ENCODE measurements around the gene CCNY.

GRCh38 chr10:35608328-35608672 lies 272.0 kb downstream of the CCNY start:
- TF ChIP-seq POLR2AphosphoS5 (IDR thresholded peaks at IDR 0.05; ENCODE audit: low read depth, low read length) (no peak), CEBPB (IDR thresholded peaks at IDR 0.05; ENCODE audit: low read depth) (no peak), POLR2A (IDR thresholded peaks at IDR 0.05; ENCODE audit: borderline replicate concordance, extremely low read depth, insufficient read depth, insufficient read length) (no peak), EZH2phosphoT487 (IDR thresholded peaks at IDR 0.05; ENCODE audit: borderline replicate concordance) (no peak), RAD21 (IDR thresholded peaks at IDR 0.05; ENCODE audit: low read depth) (no peak)

Data from HCT116 (cell line).